Liver (tissue), 9 donors: Measurements from ENCODE around the gene SPATS2L. TPM values are rescaled to one million over a fixed set of nuclear protein-coding genes. Genes with fewer than 3 reads are reported as not detected.

ENCODE experiments used
- DNase-seq: peaks from one replicate; pipeline ENCODE4 v3.0.0-alpha.2; 2017; ENCODE audit warnings: low spot score
- H3K27ac ChIP-seq, 2 donors: one replicate each; pipeline ENCODE4 v1.7.0; 2013; ENCODE audit warnings: inconsistent platforms in 2 of 2, low read length in 2 of 2, control low read depth in 1 of 2, low read depth in 1 of 2, mild to moderate bottlenecking in 1 of 2
- H3K27me3 ChIP-seq, 4 donors: one replicate each; pipeline versions ENCODE4 v1.6.1 to v1.7.0; 2013; ENCODE audit warnings: low read length in 3 of 4, inconsistent platforms in 1 of 4, mild to moderate bottlenecking in 1 of 4, moderate library complexity in 1 of 4; ENCODE audit not compliant: control insufficient read depth in 4 of 4, insufficient read depth in 4 of 4
- H3K36me3 ChIP-seq, 4 donors: one replicate each; pipeline versions ENCODE4 v1.6.1 to v1.7.0; 2013; ENCODE audit warnings: low read length in 3 of 4, mild to moderate bottlenecking in 3 of 4, low read depth in 1 of 4, moderate library complexity in 1 of 4; ENCODE audit not compliant: control insufficient read depth in 4 of 4, insufficient read depth in 3 of 4
- H3K4me1 ChIP-seq, 4 donors: one replicate each; pipeline versions ENCODE4 v1.6.1 to v1.7.0; 2013; ENCODE audit warnings: low read length in 3 of 4, mild to moderate bottlenecking in 3 of 4, moderate library complexity in 1 of 4; ENCODE audit not compliant: control insufficient read depth in 4 of 4, insufficient read depth in 4 of 4
- H3K4me3 ChIP-seq, 3 donors: one replicate each; pipeline versions ENCODE4 v1.6.1 to v1.7.0; 2013; ENCODE audit warnings: low read length in 3 of 3, control low read depth in 1 of 3, low read depth in 1 of 3, mild to moderate bottlenecking in 1 of 3
- H3K9ac ChIP-seq, 2 donors: one replicate each; pipeline ENCODE4 v1.7.0; 2013; ENCODE audit warnings: low read length in 2 of 2, mild to moderate bottlenecking in 2 of 2, moderate library complexity in 2 of 2, control low read depth in 1 of 2, low read depth in 1 of 2
- H3K9me3 ChIP-seq, 4 donors: one replicate each; pipeline versions ENCODE4 v1.6.1 to v1.7.0; 2013; ENCODE audit warnings: low read length in 3 of 4; ENCODE audit not compliant: control insufficient read depth in 4 of 4
- ATF3 ChIP-seq: IDR thresholded peaks from 2 replicates; pipeline ENCODE4 v1.6.1; 2016; ENCODE audit warnings: antibody characterized with exemption
- CTCF ChIP-seq: fragments of 150-350 bp; IDR thresholded peaks from 2 replicates; pipeline ENCODE4 v1.5.1; 2017; ENCODE audit warnings: improper control_type of control experiment, low read depth, low read length; ENCODE audit not compliant: missing input control
- FOXA1 ChIP-seq: IDR thresholded peaks from 2 replicates; pipeline ENCODE4 v1.6.1; 2016; ENCODE audit warnings: antibody characterized with exemption
- FOXA2 ChIP-seq: IDR thresholded peaks from 2 replicates; pipeline ENCODE4 v1.6.1; 2016; ENCODE audit warnings: antibody characterized with exemption
- GABPA ChIP-seq, 2 donors: IDR thresholded peaks in 1 of 2; conservative IDR thresholded peaks in 1 of 2; 2 replicates each; pipeline ENCODE4 v1.6.1; 2016; ENCODE audit warnings: antibody characterized with exemption in 2 of 2, mild to moderate bottlenecking in 1 of 2, moderate library complexity in 1 of 2
- HNF4A ChIP-seq, 2 donors: conservative IDR thresholded peaks; 2 replicates each; pipeline ENCODE4 v1.6.1; 2016; ENCODE audit warnings: antibody characterized with exemption in 2 of 2, mild to moderate bottlenecking in 2 of 2
- HNF4G ChIP-seq: IDR thresholded peaks from 2 replicates; pipeline ENCODE4 v1.6.1; 2016; ENCODE audit warnings: antibody characterized with exemption
- JUND ChIP-seq, 2 donors: IDR thresholded peaks; 2 replicates each; pipeline ENCODE4 v1.6.1; 2016; ENCODE audit warnings: antibody characterized with exemption in 2 of 2
- MAX ChIP-seq: IDR thresholded peaks from 2 replicates; pipeline ENCODE4 v1.6.1; 2016; ENCODE audit warnings: antibody characterized with exemption
- NR2F2 ChIP-seq: IDR thresholded peaks from 2 replicates; pipeline ENCODE4 v1.6.1; 2016; ENCODE audit warnings: antibody characterized with exemption
- RAD21 ChIP-seq, 2 donors: IDR thresholded peaks; 2 replicates each; pipeline ENCODE4 v1.6.1; 2016; ENCODE audit warnings: antibody characterized with exemption in 2 of 2, mild to moderate bottlenecking in 2 of 2
- REST ChIP-seq: IDR thresholded peaks from 2 replicates; pipeline ENCODE4 v1.6.1; 2016; ENCODE audit warnings: antibody characterized with exemption, mild to moderate bottlenecking
- SP1 ChIP-seq: IDR thresholded peaks from 2 replicates; pipeline ENCODE4 v1.6.1; 2018; ENCODE audit warnings: antibody characterized with exemption, mild to moderate bottlenecking
- TAF1 ChIP-seq: conservative IDR thresholded peaks from 2 replicates; pipeline ENCODE4 v1.6.1; 2016; ENCODE audit warnings: antibody characterized with exemption, mild to moderate bottlenecking
- ZBTB33 ChIP-seq: IDR thresholded peaks from 2 replicates; pipeline ENCODE4 v1.6.1; 2016; ENCODE audit warnings: antibody characterized with exemption
- WGBS: extraction: QIAGEN DNeasy Blood & Tissue Kit; methylation state at CpG from one replicate; pipeline ENCODE4 v1.1.7; 2013; 5-methylcytosine and 5-hydroxymethylcytosine counted together
- polyA plus RNA-seq, 2 donors: library from polyadenylated mRNA; stranded (reverse) in 1 of 2; unstranded in 1 of 2; fragments of 200-250 nt in 1 of 2; fragments of >200 nt in 1 of 2; fragmentation: Nextera tagmentation in 1 of 2; extraction: Ambion mirVana in 1 of 2; gene quantifications; one replicate each; pipeline versions ENCODE4 v1.2.1 to v1.2.3, GENCODE V29; 2013 to 2015
- total RNA-seq, 2 donors: library from RNA; depleted of rRNA; stranded (reverse); fragments of >200 nt; gene quantifications; one replicate each; pipeline ENCODE4 v1.2.3, GENCODE V29; 2014
- donor health status: healthy.
- donor health status: healthy.
- donor health status: healthy.
- donor health status: healthy.
- donor health status: healthy.

SPATS2L gene
- total and polyA plus RNA-seq, 4 donors: 31.4 to 49.9 (median 42.4) TPM

GRCh38 chr2:200455958-200456421 is 149.5 kb downstream of the SPATS2L start:
- H3K4me3 ChIP-seq: no peak overlapping the region
- H3K27ac ChIP-seq: no peak overlapping the region
- H3K9ac ChIP-seq: no peak overlapping the region
- peaks cover 0 to 9% (median 1%) of the 10 kb centered on the region in 4 donors for H3K4me1 ChIP-seq
- DNase-seq: no peak
- no peaks in the 10 kb centered on the region for H3K9me3 ChIP-seq
- H3K27me3 ChIP-seq: no peaks in the 10 kb centered on the region
- TF ChIP-seq GABPA (IDR thresholded peaks at IDR 0.05 in 1 of 2, conservative IDR thresholded peaks at IDR 0.05 in 1 of 2) (no peak), MAX (no peak), ATF3 (no peak), HNF4A (conservative IDR thresholded peaks at IDR 0.05) (no peak), REST (no peak), NR2F2 (no peak), FOXA2 (no peak), FOXA1 (no peak), CTCF (no peak), JUND (IDR thresholded peaks at IDR 0.05) (no peak), ZBTB33 (no peak), TAF1 (no peak), HNF4G (no peak), SP1 (no peak), RAD21 (IDR thresholded peaks at IDR 0.05) (no peak)
- 65% methylated on average over 4 of the region's 4 CpGs for WGBS
- H3K36me3 ChIP-seq: peaks cover 0 to 9% (median 2%) of the 10 kb centered on the region in 4 donors

GRCh38 chr2:200456567-200456966 is 150.1 kb downstream of the SPATS2L start:
- H3K27me3 ChIP-seq: no peaks in the 10 kb centered on the region
- no peaks in the 10 kb centered on the region for H3K9me3 ChIP-seq
- 88% methylated on average over 2 of the region's 2 CpGs for WGBS
- H3K4me1 ChIP-seq: peaks cover 0 to 9% (median 1%) of the 10 kb centered on the region in 4 donors
- peaks cover 0 to 13% (median under 1%) of the 10 kb centered on the region in 4 donors for H3K36me3 ChIP-seq
- no peak overlapping the region for H3K9ac ChIP-seq
- DNase-seq: no peak
- H3K27ac ChIP-seq: no peak overlapping the region
- no peak for TF ChIP-seq FOXA1
- TF ChIP-seq MAX: no peak
- no peak for TF ChIP-seq RAD21 (IDR thresholded peaks at IDR 0.05)
- no peak overlapping the region for H3K4me3 ChIP-seq
